ENCODE measurements around the gene PPP1R16B.

The PPP1R16B gene

GRCh38 chr20:38970302-38970701 lies 164.8 kb downstream of the PPP1R16B start:
- CTCF ChIA-PET, result no interaction called here
- DNase-seq, result no peak
- H3K36me3 Mint-ChIP-seq, result peaks cover 13% of the 10 kb centered on the region
- H3K4me1 Mint-ChIP-seq, result no peaks in the 10 kb centered on the region
- H3K4me3 Mint-ChIP-seq, result no peak overlapping the region
- no peaks in the 10 kb centered on the region for H3K27me3 Mint-ChIP-seq
- no peaks in the 10 kb centered on the region for H3K9me3 Mint-ChIP-seq
- no peak overlapping the region for H3K27ac Mint-ChIP-seq
